ENCODE results near the gene TRPV5. TPM values are rescaled to one million over a fixed set of nuclear protein-coding genes. Genes with fewer than 3 reads are reported as not detected.

TRPV5 gene
- total RNA-seq, 2 experiments from 2014 or later: 0.06 TPM; not detected in 1

- no peaks in the 10 kb centered on the region for H3K36me3 ChIP-seq (ENCODE audit: insufficient read depth, low read length)
- no TSS peak for BruUV-seq (replicated peaks)
- H3K4me2 ChIP-seq (ENCODE audit: low read length): no peak overlapping the region
- H3K27ac ChIP-seq (ENCODE audit: low read depth, low read length, poor library complexity, severe bottlenecking): no peak overlapping the region
- no peaks in the 10 kb centered on the region for H4K20me1 ChIP-seq (ENCODE audit: insufficient read depth, low read length)
- no peak for DNase-seq (ENCODE audit: low spot score)
- H3K4me1 ChIP-seq (ENCODE audit: insufficient read depth, low read length, poor library complexity, severe bottlenecking): no peaks in the 10 kb centered on the region
- no peaks in the 10 kb centered on the region for H3K79me2 ChIP-seq (ENCODE audit: insufficient read depth, low read depth, low read length)
- no peak for TF ChIP-seq CTCF (conservative IDR thresholded peaks at IDR 0.05; ENCODE audit: low read length)
- TF ChIP-seq EZH2phosphoT487 (IDR thresholded peaks at IDR 0.05; ENCODE audit: borderline replicate concordance, low read depth, low read length): no peak
- no peaks in the 10 kb centered on the region for H3K9me3 ChIP-seq (ENCODE audit: low read length)
- POLR2A ChIA-PET: interaction anchor here (0.6 to 0.8 kb wide), 2 partner anchors 9 to 11 kb away, joined by 3 to 6 read pairs; no protein-coding TSS in a partner anchor
- H3K4me3 ChIP-seq (ENCODE audit: low read depth, low read length, poor library complexity, severe bottlenecking): no peak overlapping the region
- CTCF ChIA-PET (ENCODE audit: unreplicated experiment): no interaction called here
- no peak overlapping the region for H2AFZ ChIP-seq (ENCODE audit: low read length)
- intact Hi-C loops (cut with micrococcal nuclease; ENCODE audit: unreplicated experiment): no loop called here
- no peaks in the 10 kb centered on the region for H3K9me2 ChIP-seq (ENCODE audit: insufficient read depth, low read length)
These were observed 31.1 kb upstream of the TRPV5 start for GRCh38 chr7:142964502-142965246.

- intact Hi-C loops (cut with micrococcal nuclease; ENCODE audit: unreplicated experiment): no loop called here
- ChIA-PET CTCF (ENCODE audit: unreplicated experiment) (no interaction called here), POLR2A (no interaction called here)
- Histone ChIP-seq H3K4me2 (ENCODE audit: low read length) (no peak overlapping the region), H3K9me2 (ENCODE audit: insufficient read depth, low read length) (no peaks in the 10 kb centered on the region), H4K20me1 (ENCODE audit: insufficient read depth, low read length) (no peaks in the 10 kb centered on the region), H2AFZ (ENCODE audit: low read length) (no peak overlapping the region), H3K36me3 (ENCODE audit: insufficient read depth, low read length) (no peaks in the 10 kb centered on the region), H3K27ac (ENCODE audit: low read depth, low read length, poor library complexity, severe bottlenecking) (no peak overlapping the region), H3K9me3 (ENCODE audit: low read length) (no peaks in the 10 kb centered on the region), H3K79me2 (ENCODE audit: insufficient read depth, low read depth, low read length) (no peaks in the 10 kb centered on the region), H3K4me3 (ENCODE audit: low read depth, low read length, poor library complexity, severe bottlenecking) (no peak overlapping the region), H3K4me1 (ENCODE audit: insufficient read depth, low read length, poor library complexity, severe bottlenecking) (no peaks in the 10 kb centered on the region)
- TF ChIP-seq CTCF (conservative IDR thresholded peaks at IDR 0.05; ENCODE audit: low read length) (no peak), EZH2phosphoT487 (IDR thresholded peaks at IDR 0.05; ENCODE audit: borderline replicate concordance, low read depth, low read length) (no peak)
- BruUV-seq (replicated peaks): no TSS peak
- DNase-seq (ENCODE audit: low spot score): no peak
These were observed 30.4 kb upstream of the TRPV5 start for GRCh38 chr7:142963993-142964392.

GRCh38 chr7:142962991-142963390 is 29.4 kb upstream of the TRPV5 start:
- Histone ChIP-seq H3K27ac (ENCODE audit: low read depth, low read length, poor library complexity, severe bottlenecking) (no peak overlapping the region), H3K9me3 (ENCODE audit: low read length) (no peaks in the 10 kb centered on the region), H3K36me3 (ENCODE audit: insufficient read depth, low read length) (no peaks in the 10 kb centered on the region), H2AFZ (ENCODE audit: low read length) (no peak overlapping the region), H3K4me2 (ENCODE audit: low read length) (no peak overlapping the region), H3K79me2 (ENCODE audit: insufficient read depth, low read depth, low read length) (no peaks in the 10 kb centered on the region), H4K20me1 (ENCODE audit: insufficient read depth, low read length) (no peaks in the 10 kb centered on the region), H3K4me1 (ENCODE audit: insufficient read depth, low read length, poor library complexity, severe bottlenecking) (no peaks in the 10 kb centered on the region), H3K9me2 (ENCODE audit: insufficient read depth, low read length) (no peaks in the 10 kb centered on the region), H3K4me3 (ENCODE audit: low read depth, low read length, poor library complexity, severe bottlenecking) (no peak overlapping the region)
- no TSS peak for BruUV-seq (replicated peaks)
- POLR2A ChIA-PET: no interaction called here
- CTCF ChIA-PET (ENCODE audit: unreplicated experiment): no interaction called here
- TF ChIP-seq EZH2phosphoT487 (IDR thresholded peaks at IDR 0.05; ENCODE audit: borderline replicate concordance, low read depth, low read length) (no peak), CTCF (conservative IDR thresholded peaks at IDR 0.05; ENCODE audit: low read length) (no peak)
- intact Hi-C loops (cut with micrococcal nuclease; ENCODE audit: unreplicated experiment): no loop called here
- no peak for DNase-seq (ENCODE audit: low spot score)

All from OCI-LY7 (cell line).